ENCODE results near the gene HDAC3. TPM values are rescaled to one million over a fixed set of nuclear protein-coding genes. Genes with fewer than 3 reads are reported as not detected.

HDAC3 gene
- total RNA-seq, 1 experiment from 2014 or later, result 91.9 TPM

GRCh38 chr5:141613344-141613743 lies 23.3 kb downstream of the HDAC3 start:
- H3K4me1 ChIP-seq (ENCODE audit: control insufficient read depth in 1 of 2, insufficient read depth in 2 of 2, low read length in 2 of 2), result peaks cover 6 to 17% of the 10 kb centered on the region in 2 experiments
- H3K79me2 ChIP-seq (ENCODE audit: insufficient read depth, low read length), result peaks cover 97% of the 10 kb centered on the region
- ChIA-PET CTCF (no interaction called here), RAD21 (ENCODE audit: low non-redundant PET in 1 of 2, low total read pairs in 2 of 2, uncharacterized antibody in 2 of 2, unreplicated experiment in 2 of 2) (no interaction called here), POLR2A (no interaction called here)
- peaks cover 0 to 9% of the 10 kb centered on the region in 2 experiments; a peak in 1 of 4 replicates for H3K36me3 ChIP-seq (ENCODE audit: control insufficient read depth in 1 of 2, insufficient read depth in 2 of 2, low read length in 2 of 2)
- intact Hi-C loops (cut with micrococcal nuclease), result no loop called here
- no peak overlapping the region for H3K4me2 ChIP-seq (ENCODE audit: low read length)
- TF ChIP-seq ELF1 (IDR thresholded peaks at IDR 0.05; ENCODE audit: borderline replicate concordance, low read depth), result no peak
- no peak for TF ChIP-seq ZBTB33 (IDR thresholded peaks at IDR 0.05; ENCODE audit: extremely low read depth, insufficient replicate concordance, low read length)
- no peak for TF ChIP-seq MAX (IDR thresholded peaks at IDR 0.05)
- TF ChIP-seq POLR2A (IDR thresholded peaks at IDR 0.05; ENCODE audit: borderline replicate concordance, extremely low read depth, insufficient read depth, insufficient read length), result no peak
- no peak for TF ChIP-seq CTCF (IDR thresholded peaks at IDR 0.05 in 2 of 3, conservative IDR thresholded peaks at IDR 0.05 in 1 of 3; ENCODE audit: borderline replicate concordance in 1 of 3, insufficient read depth in 1 of 3, low read depth in 2 of 3, low read length in 2 of 3)
- TF ChIP-seq JUND (IDR thresholded peaks at IDR 0.05), result no peak
- TF ChIP-seq EGR1 (IDR thresholded peaks at IDR 0.05; ENCODE audit: low read depth), result no peak
- no peak for TF ChIP-seq TCF7L2 (IDR thresholded peaks at IDR 0.05; ENCODE audit: borderline replicate concordance, extremely low read depth, insufficient read depth, insufficient read length)
- no peak for TF ChIP-seq ATF3 (IDR thresholded peaks at IDR 0.05)
- TF ChIP-seq EZH2phosphoT487 (IDR thresholded peaks at IDR 0.05; ENCODE audit: borderline replicate concordance), result no peak
- no peaks in the 10 kb centered on the region for H3K27me3 ChIP-seq (ENCODE audit: insufficient read depth, low read length)
- H3K9me2 ChIP-seq (ENCODE audit: insufficient read depth), result no peaks in the 10 kb centered on the region
- H3K9me3 ChIP-seq (ENCODE audit: control insufficient read depth in 1 of 2, insufficient read depth in 1 of 2, low read depth in 1 of 2, low read length in 2 of 2), result no peaks in the 10 kb centered on the region
- no peak for ATAC-seq
- H3K4me3 ChIP-seq (replicated peaks in 1 of 2; ENCODE audit: low read depth in 1 of 2, low read length in 2 of 2), result no peak overlapping the region
- no peak overlapping the region for H3K27ac ChIP-seq (ENCODE audit: low read depth, low read length)
- no peak overlapping the region for H2AFZ ChIP-seq (ENCODE audit: low read depth, low read length, poor library complexity, severe bottlenecking)
- H4K20me1 ChIP-seq (ENCODE audit: insufficient read depth), result peaks cover 20% of the 10 kb centered on the region; the same call in 1 of the 2 replicates
- BruUV-seq (replicated peaks), result no TSS peak
- H3K9ac ChIP-seq (ENCODE audit: low read length), result no peak overlapping the region
- DNase-seq (ENCODE audit: low read depth, low spot score), result no peak
